Activated CD4-positive, CD25-positive, alpha-beta regulatory T cell treated with anti-CD3 and anti-CD28 coated beads, Interleukin-2, amount 50 U/mL, for 24 hours (primary cell): ENCODE measurements around the gene DCUN1D1.
A peak's percentile ranks its signal among the peaks of the same experiment; 100 is the strongest.

Source experiments
- ATAC-seq, 2 donors: fragments of 150-1000 bp; cut with Tn5 transposase; one replicate each; pipeline ENCODE4 v1.10.0; 2021; ENCODE audit warnings: mild to moderate bottlenecking in 1 of 2, moderate library complexity in 1 of 2

DCUN1D1 gene

GRCh38 chr3:182971637-182972036 is 8.7 kb downstream of the DCUN1D1 start:
- ATAC-seq: no peak

- ATAC-seq: no peak
Observed at GRCh38 chr3:182970811-182971418, 9.4 kb downstream of the DCUN1D1 start.

GRCh38 chr3:182969853-182970252 is 10.5 kb downstream of the DCUN1D1 start:
- ATAC-seq: no peak

GRCh38 chr3:182969277-182969676 is 11.1 kb downstream of the DCUN1D1 start:
- no peak for ATAC-seq

GRCh38 chr3:182967218-182968204 is 12.8 kb downstream of the DCUN1D1 start:
- ATAC-seq: peak; percentile 72 to 78

- no peak for ATAC-seq
Observed at GRCh38 chr3:182965861-182966366, 14.4 kb downstream of the DCUN1D1 start.

GRCh38 chr3:182964179-182964578 is 16.2 kb downstream of the DCUN1D1 start:
- ATAC-seq: no peak

GRCh38 chr3:182962166-182962565 is 18.2 kb downstream of the DCUN1D1 start:
- no peak for ATAC-seq

- ATAC-seq: no peak
Observed at GRCh38 chr3:182959474-182960350, 20.6 kb downstream of the DCUN1D1 start.

GRCh38 chr3:182957676-182958266 is 22.6 kb downstream of the DCUN1D1 start:
- no peak for ATAC-seq

- ATAC-seq: no peak
Observed at GRCh38 chr3:182957226-182957625, 23.1 kb downstream of the DCUN1D1 start.

- no peak for ATAC-seq
Observed at GRCh38 chr3:182954553-182955235, 25.6 kb downstream of the DCUN1D1 start.

GRCh38 chr3:182949688-182950087 is 30.6 kb downstream of the DCUN1D1 start:
- ATAC-seq: no peak

GRCh38 chr3:182948305-182948704 is 32.0 kb downstream of the DCUN1D1 start:
- no peak for ATAC-seq

GRCh38 chr3:182947888-182948287 is 32.5 kb downstream of the DCUN1D1 start:
- ATAC-seq: no peak

GRCh38 chr3:182941719-182942118 is 38.6 kb downstream of the DCUN1D1 start:
- ATAC-seq: no peak

GRCh38 chr3:182940266-182940808 is 40.0 kb downstream of the DCUN1D1 start:
- peak; percentile 44 to 62 for ATAC-seq

GRCh38 chr3:182937293-182938051 is 42.9 kb downstream of the DCUN1D1 start:
- no peak for ATAC-seq

GRCh38 chr3:182936918-182937285 is 43.4 kb downstream of the DCUN1D1 start:
- ATAC-seq: no peak

GRCh38 chr3:182936239-182936917 is 44.0 kb downstream of the DCUN1D1 start:
- no peak for ATAC-seq
